HFFc6 (cell line): Measurements from ENCODE around the gene PLEKHG2. TPM values are rescaled to one million over a fixed set of nuclear protein-coding genes. Genes with fewer than 3 reads are reported as not detected.

Experiments used
- DNase-seq: peaks from one replicate; pipeline ENCODE4 v3.0.0-alpha.2; 2018
- H3K27ac Mint-ChIP-seq: 2 replicates; pipeline ENCODE4 v1.8.0; 2020; ENCODE audit warnings: mild to moderate bottlenecking, mixed read lengths
- H3K27me3 Mint-ChIP-seq: 2 replicates; pipeline ENCODE4 v1.8.0; 2021; ENCODE audit warnings: mild to moderate bottlenecking, moderate library complexity, mixed read lengths; ENCODE audit not compliant: insufficient read depth
- H3K36me3 Mint-ChIP-seq: 2 replicates; pipeline ENCODE4 v1.8.0; 2021; ENCODE audit warnings: low read depth, mixed read lengths
- H3K4me1 Mint-ChIP-seq: 2 replicates; pipeline ENCODE4 v1.8.0; 2020; ENCODE audit warnings: low read depth, mixed read lengths
- H3K4me3 Mint-ChIP-seq: 2 replicates; pipeline ENCODE4 v1.8.0; 2020; ENCODE audit warnings: mild to moderate bottlenecking, moderate library complexity, mixed read lengths
- H3K9me3 Mint-ChIP-seq: 2 replicates; pipeline ENCODE4 v1.8.0; 2020; ENCODE audit warnings: mild to moderate bottlenecking, mixed read lengths
- total RNA-seq, 6 experiments: library from RNA; stranded (reverse); fragmentation: NEBNext Ultra II Directional; extraction: Animal tissue kit (Norgen Biotek cat#: 25700); gene quantifications; 2 replicates in 1 of 6; 3 replicates in 5 of 6; pipeline ENCODE4 v1.2.3, GENCODE V29; 2021
- TF ChIP-seq, protein P1 (sequence below): fragments of 200-600 bp; sonication (generic); IDR thresholded peaks from 2 replicates; pipeline ENCODE4 v1.5.0; 2021; ENCODE audit warnings: antibody characterized with exemption, mild to moderate bottlenecking

PLEKHG2 gene
- total RNA-seq, 6 experiments from 2014 or later: 38.3 to 56.0 (median 45.7) TPM

GRCh38 chr19:39470724-39471339 is 58.4 kb downstream of the PLEKHG2 start:
- peaks cover 50% of the 10 kb centered on the region for H3K36me3 Mint-ChIP-seq
- DNase-seq: peak; percentile 16
- peaks cover 4% of the 10 kb centered on the region for H3K27me3 Mint-ChIP-seq
- H3K4me1 Mint-ChIP-seq: peaks cover 16% of the 10 kb centered on the region
- TF ChIP-seq, protein P1, sequence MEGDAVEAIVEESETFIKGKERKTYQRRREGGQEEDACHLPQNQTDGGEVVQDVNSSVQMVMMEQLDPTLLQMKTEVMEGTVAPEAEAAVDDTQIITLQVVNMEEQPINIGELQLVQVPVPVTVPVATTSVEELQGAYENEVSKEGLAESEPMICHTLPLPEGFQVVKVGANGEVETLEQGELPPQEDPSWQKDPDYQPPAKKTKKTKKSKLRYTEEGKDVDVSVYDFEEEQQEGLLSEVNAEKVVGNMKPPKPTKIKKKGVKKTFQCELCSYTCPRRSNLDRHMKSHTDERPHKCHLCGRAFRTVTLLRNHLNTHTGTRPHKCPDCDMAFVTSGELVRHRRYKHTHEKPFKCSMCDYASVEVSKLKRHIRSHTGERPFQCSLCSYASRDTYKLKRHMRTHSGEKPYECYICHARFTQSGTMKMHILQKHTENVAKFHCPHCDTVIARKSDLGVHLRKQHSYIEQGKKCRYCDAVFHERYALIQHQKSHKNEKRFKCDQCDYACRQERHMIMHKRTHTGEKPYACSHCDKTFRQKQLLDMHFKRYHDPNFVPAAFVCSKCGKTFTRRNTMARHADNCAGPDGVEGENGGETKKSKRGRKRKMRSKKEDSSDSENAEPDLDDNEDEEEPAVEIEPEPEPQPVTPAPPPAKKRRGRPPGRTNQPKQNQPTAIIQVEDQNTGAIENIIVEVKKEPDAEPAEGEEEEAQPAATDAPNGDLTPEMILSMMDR: no peak
- peak overlapping the region; percentile 60 for H3K27ac Mint-ChIP-seq
- no peaks in the 10 kb centered on the region for H3K9me3 Mint-ChIP-seq
- no peak overlapping the region for H3K4me3 Mint-ChIP-seq

DNA sequence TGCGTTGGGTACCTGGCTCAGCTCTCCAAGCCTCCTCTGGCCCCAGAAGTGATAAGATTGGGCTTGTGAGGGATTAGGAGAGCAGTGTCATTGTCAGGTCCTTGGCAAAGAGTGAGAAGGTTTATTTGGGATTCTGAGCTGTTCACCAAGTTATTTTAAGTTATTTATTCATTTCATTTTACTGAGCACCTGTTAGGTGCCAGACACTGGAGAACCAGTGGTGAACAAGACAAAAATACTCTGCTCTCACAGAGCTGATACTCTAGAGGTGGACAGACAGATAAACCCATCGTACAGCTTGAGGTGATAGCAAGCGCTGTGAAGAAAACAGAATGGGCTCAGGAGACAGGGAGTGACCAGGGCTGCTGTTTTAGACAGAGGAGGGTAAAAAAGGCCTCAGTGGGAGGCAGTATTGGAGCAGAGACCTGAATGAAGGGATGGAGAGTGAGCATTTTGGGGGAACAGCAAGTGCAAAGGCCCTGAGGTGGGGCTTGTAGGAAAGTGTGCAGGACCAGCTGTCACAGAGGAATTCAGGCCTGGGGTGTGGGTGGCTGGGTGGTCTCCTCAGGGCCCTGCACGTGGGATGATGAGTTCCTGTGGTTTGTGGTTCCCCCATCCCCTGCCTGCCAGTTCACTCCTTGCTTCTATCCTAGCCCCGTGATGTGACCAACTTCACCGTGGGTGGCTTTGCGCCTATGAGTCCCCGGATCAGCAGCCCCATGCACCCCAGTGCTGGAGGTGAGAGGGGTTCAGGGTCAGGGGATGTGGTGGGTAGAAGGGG is 59.5 kb downstream of the PLEKHG2 start:
- Mint-ChIP-seq H3K27ac (0 out of 2 replicates have a peak overlapping the region, but pooled peaks have one; percentile 24), H3K4me3 (no peak overlapping the region; the same call in 1 of the 2 replicates), H3K36me3 (peaks cover 54% of the 10 kb centered on the region), H3K9me3 (no peaks in the 10 kb centered on the region), H3K27me3 (peaks cover 4% of the 10 kb centered on the region), H3K4me1 (peaks cover 16% of the 10 kb centered on the region)
- DNase-seq: no peak
- TF ChIP-seq, protein P1: no peak

DNA sequence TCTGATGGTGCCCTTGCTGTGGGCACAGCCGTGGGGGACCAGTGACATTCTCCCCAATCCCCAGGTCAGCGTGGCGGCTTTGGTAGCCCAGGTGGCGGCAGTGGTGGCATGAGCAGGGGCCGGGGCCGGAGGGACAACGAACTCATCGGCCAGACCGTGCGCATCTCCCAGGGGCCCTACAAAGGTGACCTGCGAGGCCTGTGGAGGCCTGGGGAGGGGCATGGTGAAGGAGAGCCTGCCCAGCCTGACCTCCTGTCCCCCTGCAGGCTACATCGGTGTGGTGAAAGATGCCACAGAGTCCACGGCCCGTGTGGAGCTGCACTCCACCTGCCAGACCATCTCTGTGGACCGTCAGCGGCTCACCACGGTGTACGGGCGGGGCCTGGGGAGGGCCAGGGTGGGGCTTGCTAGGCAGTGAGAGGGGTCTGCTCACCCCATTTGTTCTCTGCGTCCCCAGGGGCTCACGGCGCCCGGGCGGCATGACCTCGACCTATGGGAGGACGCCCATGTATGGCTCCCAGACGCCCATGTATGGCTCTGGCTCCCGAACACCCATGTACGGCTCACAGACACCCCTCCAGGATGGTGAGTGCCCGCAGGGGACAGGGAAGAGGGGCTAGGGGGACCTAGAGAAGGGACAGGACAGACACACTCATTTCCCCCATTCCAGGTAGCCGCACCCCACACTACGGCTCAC is 60.4 kb downstream of the PLEKHG2 start:
- Mint-ChIP-seq H3K9me3 (no peaks in the 10 kb centered on the region), H3K27me3 (peaks cover 4% of the 10 kb centered on the region), H3K4me3 (no peak overlapping the region), H3K36me3 (peaks cover 48% of the 10 kb centered on the region), H3K27ac (no peak overlapping the region), H3K4me1 (peaks cover 16% of the 10 kb centered on the region)
- TF ChIP-seq, protein P1: no peak
- DNase-seq: no peak

GRCh38 chr19:39473443-39473960 is 61.0 kb downstream of the PLEKHG2 start:
- no peak for DNase-seq
- Mint-ChIP-seq H3K9me3 (no peaks in the 10 kb centered on the region), H3K36me3 (peaks cover 48% of the 10 kb centered on the region), H3K4me3 (no peak overlapping the region), H3K27ac (no peak overlapping the region), H3K4me1 (peaks cover 16% of the 10 kb centered on the region), H3K27me3 (peaks cover 4% of the 10 kb centered on the region)
- TF ChIP-seq, protein P1: no peak

DNA sequence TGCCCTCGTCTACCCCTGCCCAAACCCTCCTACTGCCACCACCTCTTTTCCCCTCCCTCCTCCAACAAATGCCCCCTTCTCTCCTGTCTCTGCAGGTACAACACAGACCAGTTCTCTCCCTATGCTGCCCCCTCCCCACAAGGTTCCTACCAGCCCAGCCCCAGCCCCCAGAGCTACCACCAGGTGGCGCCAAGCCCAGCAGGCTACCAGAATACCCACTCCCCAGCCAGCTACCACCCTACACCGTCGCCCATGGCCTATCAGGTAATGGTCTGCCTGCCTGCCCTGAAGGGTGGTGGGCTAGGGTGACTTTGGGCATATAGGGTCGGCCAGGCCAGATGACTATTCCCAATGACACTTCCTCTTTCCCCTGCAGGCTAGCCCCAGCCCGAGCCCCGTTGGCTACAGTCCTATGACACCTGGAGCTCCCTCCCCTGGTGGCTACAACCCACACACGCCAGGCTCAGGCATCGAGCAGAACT is 61.7 kb downstream of the PLEKHG2 start:
- Mint-ChIP-seq H3K36me3 (peaks cover 47% of the 10 kb centered on the region), H3K27ac (0 out of 2 replicates have a peak overlapping the region, but pooled peaks have one; percentile 18), H3K9me3 (no peaks in the 10 kb centered on the region), H3K27me3 (peaks cover 4% of the 10 kb centered on the region), H3K4me1 (peaks cover 15% of the 10 kb centered on the region), H3K4me3 (no peak overlapping the region)
- no peak for DNase-seq
- TF ChIP-seq, protein P1: peak; percentile 89
